HG03354 (cell line): ENCODE data around the gene BRD3.

Source experiments
- ATAC-seq: cut with Tn5 transposase; IDR thresholded peaks from one replicate; pipeline ENCODE4 v1.9.1; 2021; ENCODE audit warnings: mild to moderate bottlenecking; ENCODE audit not compliant: unreplicated experiment, poor library complexity, severe bottlenecking

The BRD3 gene

DNA sequence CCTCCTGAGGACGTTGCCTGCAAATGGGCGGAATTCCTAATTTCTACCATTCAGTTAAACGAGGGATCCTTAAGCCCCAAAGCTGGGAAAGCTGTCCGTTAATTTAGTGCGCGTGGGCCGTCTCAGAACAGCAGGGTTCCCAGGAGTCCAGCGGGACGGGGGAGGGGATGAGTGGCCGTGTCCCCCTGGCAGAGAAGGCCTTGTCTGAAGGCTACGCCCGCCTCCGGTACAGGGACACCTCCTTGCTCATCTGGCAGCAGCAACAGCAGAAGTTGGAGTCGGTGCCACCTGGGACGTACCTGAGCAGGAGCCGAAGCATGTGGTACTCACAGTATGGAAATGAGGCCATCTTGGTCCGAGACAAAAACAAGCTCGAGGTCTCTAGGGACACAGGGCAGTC lies 41.2 kb downstream of the BRD3 start:
- ATAC-seq, result no peak

- ATAC-seq, result peak; percentile 59
Observed at GRCh38 chr9:134025606-134026541, 42.0 kb downstream of the BRD3 start.

DNA sequence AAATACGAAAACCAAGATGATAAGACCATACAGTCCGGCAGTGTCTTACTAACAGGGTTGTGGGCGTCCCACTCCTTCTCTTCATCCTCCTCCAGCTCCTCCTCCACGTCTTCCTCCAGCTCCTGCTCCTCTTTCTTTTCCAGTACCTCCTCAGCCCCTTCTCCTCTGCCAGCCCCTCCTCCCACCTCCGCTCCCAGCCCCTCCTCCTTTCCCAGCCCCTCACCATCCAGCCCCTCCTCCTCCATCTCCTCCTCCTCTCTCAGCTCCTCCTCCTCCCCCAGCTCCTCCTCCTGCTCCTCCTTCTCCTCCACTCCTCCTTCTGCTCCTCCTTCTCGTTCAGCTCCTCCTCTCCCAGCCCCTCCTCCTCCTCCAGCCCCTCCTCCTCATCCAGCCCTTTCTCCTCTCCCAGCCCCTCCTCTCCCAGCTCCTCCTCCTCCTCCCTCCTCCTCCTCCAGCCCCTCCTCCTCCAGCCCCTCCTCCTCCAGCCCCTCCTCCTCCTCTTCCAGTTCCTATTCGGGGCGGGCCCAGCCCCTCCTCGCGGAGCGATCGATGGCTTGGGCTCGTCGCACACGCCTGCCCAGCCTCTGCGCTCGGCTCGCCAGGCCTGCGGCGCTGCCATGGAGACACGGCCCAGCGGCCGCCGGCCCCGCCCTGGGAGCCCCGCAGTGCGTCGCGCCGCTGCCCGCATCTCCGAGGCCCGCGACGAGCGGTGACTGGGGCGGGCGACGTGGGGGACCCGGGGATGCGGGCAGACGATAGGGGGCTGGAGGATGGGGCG lies 42.8 kb downstream of the BRD3 start, which contains the start of gene BRD3OS:
BRD3OS (plus strand) TSS at position 654 of the 778 bp plus-strand sequence. CDS start 1,267 bp downstream, outside the sequence.
- ATAC-seq, result peak; percentile 87

- ATAC-seq, result no peak
Observed at GRCh38 chr9:134024214-134024792, 43.5 kb downstream of the BRD3 start.

DNA sequence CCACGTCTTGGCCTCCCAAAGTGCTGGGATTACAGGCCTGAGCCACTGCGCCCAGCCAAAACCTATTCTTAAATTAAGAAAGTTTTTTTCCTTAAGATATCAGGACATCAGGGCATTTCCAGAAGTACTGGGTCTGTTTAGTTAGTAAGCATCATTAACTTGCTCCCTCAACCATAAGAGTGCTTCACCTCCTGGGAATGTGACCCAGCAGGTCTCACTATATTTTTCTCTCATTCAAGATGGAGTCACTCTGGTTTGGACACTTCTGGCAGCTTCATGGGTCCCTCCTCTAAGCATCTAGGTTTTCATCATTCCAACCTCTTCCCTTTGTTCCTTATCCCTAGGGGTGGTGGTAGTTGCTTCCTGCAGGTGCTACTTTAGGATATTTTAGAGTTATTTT lies 52.9 kb downstream of the BRD3 start:
- ATAC-seq, result no peak

DNA sequence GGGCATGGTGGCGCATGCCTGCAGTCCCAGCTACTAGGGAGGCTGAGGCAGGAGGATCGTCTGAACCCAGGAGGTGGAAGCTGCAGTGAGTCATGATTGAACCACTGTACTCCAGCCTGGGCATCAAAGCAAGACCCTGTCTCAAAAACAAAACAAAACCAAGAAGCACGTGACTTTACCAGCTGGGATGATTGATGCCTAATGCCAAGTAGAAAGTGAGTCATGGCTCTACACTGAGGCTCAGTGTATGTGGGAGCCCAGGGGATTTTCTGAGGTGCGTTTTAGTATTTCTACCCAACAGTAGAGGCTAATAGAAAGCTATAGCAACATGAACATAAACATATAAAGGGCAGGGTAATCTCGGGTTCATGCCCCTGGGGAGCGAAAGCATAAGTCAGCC lies 56.4 kb downstream of the BRD3 start:
- ATAC-seq, result no peak

- ATAC-seq, result no peak
Observed at GRCh38 chr9:134010310-134011173, 57.3 kb downstream of the BRD3 start.

- ATAC-seq, result no peak
Observed at GRCh38 chr9:134007571-134007970, 60.3 kb downstream of the BRD3 start.

- no peak for ATAC-seq
Observed at GRCh38 chr9:134007150-134007549, 60.7 kb downstream of the BRD3 start.

DNA sequence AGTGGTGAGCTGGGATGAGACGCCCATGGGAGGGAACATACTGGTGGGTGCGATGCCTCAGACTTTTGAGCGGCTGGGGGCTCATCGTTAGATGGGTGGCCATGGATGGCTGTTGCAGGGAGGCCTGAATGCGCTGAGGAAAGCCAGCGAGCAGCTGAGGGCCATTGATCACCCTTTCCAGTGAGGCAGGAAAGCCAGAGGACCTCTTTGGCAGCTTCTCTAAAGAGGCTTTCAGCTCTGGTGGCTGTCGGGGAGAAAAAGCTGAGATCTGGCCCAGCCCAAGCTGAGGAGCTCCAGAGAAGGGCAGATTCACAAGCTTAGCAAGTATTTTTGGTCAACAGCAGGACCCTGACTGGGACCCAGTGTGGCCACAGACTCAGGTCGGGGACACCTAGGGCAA lies 62.4 kb downstream of the BRD3 start:
- ATAC-seq, result no peak

DNA sequence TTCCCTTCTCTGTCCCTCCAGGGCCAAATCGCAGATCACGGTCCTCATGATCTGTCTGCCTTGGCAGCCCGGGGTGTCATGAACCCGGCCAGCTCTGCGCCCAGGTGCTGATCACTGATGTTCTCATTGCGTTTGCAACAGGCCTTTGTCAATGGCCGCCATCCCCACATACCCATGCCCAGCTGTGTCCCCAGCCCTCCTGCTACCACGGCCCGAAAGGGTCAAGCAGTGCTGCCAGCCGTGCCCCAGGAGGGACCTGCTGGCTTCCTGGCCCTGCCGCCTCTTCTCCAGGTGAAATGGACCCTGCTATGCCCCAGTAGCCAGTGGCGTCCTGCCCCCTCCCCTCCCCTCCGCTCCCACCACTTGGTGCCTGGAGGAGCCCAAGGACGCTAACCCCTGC lies 62.9 kb downstream of the BRD3 start:
- no peak for ATAC-seq

- no peak for ATAC-seq
Observed at GRCh38 chr9:134004131-134004873, 63.5 kb downstream of the BRD3 start.

- no peak for ATAC-seq
Observed at GRCh38 chr9:134003237-134003636, 64.6 kb downstream of the BRD3 start.

- ATAC-seq, result no peak
Observed at GRCh38 chr9:134002796-134003195, 65.0 kb downstream of the BRD3 start.

DNA sequence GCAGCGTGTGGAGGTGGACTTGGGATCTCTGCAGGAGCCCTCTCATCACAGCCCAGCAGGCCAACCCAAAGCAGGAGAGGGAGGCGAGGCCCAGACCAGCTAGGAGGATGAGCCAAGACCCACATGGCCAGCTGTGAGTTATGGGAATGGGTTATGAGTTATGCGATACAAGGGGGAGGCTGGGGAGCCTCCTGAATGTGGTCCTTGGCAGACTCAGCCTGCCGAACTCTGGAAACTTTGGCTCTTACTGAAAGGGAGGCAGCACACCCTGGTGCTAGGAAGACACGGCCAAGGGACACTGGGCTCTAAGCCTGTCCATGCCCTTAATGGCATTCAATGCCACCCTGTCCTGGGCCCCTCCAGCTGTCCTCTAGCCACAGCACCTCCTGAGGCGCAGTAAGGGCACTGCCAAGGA lies 68.0 kb downstream of the BRD3 start:
- ATAC-seq, result no peak

DNA sequence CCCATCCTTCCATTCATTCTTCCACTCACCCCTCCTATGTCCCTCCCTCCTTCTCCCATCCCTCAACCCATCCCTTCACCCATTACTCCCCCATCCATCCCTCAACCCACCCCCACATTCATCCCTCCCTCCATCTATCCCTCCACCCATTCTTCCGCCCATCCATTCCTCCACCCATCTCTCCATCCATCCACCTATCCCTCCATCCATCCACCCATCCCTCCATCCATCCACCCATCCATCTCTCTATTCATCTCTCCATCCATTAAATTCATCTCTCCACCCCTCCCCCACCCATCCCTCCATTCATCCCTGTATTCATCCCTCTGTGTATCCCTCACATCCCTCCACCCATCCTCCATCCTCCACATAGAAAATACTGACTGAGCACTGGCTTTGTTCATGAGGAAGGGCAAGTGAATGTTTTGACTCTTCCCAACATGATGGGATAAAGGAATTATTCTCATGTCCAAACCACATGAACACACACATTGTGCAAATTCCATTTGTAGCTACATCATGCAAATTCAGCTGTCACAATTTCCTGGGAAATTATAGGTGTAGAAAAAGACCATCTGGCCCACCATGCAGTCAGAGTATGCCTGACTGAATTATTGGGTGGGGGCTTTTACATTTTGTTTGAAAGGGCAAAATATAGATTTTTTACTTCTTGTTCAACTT lies 68.8 kb downstream of the BRD3 start:
- no peak for ATAC-seq

- ATAC-seq, result no peak
Observed at GRCh38 chr9:133997584-133997983, 70.2 kb downstream of the BRD3 start.
